A549 (cell line): Measurements from ENCODE around the gene POLD2. TPM values are rescaled to one million over a fixed set of nuclear protein-coding genes. Genes with fewer than 3 reads are reported as not detected.

ENCODE experiments used
- ATAC-seq, 2 experiments: fragments of 200-7000 bp in 1 of 2; fragments of >200 bp in 1 of 2; cut with Nextera tagmentation in 1 of 2; cut with Tn5 transposase in 1 of 2; 3 replicates each; pipeline versions ENCODE4 v1.8.0 to v1.9.1; 2018 to 2020; ENCODE audit warnings: mild to moderate bottlenecking in 1 of 2, moderate library complexity in 1 of 2
- CTCF ChIA-PET: fragments of 300-600 bp; sonication (Branson Sonifier 250); formaldehyde crosslinking; extraction: SDS; loops from one replicate; lab custom pipeline; 2021; ENCODE audit warnings: antibody characterized with exemption, inconsistent platforms; lab: Yijun Ruan, JAX
- POLR2A ChIA-PET: fragments of 350-600 bp; formaldehyde crosslinking; extraction: SDS; loops from one replicate; lab custom pipeline; 2021; ENCODE audit warnings: antibody characterized with exemption, inconsistent platforms; lab: Yijun Ruan, JAX
- DNase-seq, 2 experiments: peaks; one replicate each; pipeline versions ENCODE4 v3.0.0 to v3.0.0-alpha.2; 2011 to 2016; ENCODE audit warnings: low read depth in 1 of 2, low spot score in 1 of 2
- FAIRE-seq: peaks from 2 replicates; lab custom pipeline; 2011; peaks lifted over from hg19 to GRCh38; lab: Jason Lieb, UNC
- H3K27ac ChIP-seq, 2 experiments: fragments of >200 bp; sonication (Bioruptor Twin); formaldehyde crosslinking; 3 replicates each; pipeline ENCODE4 v1.5.1; 2016 to 2017
- H3K4me1 ChIP-seq: fragments of >200 bp; sonication (Bioruptor Twin); formaldehyde crosslinking; 3 replicates; pipeline ENCODE4 v1.6.1; 2016
- H3K4me2 ChIP-seq: fragments of >200 bp; sonication (Bioruptor Twin); formaldehyde crosslinking; 3 replicates; pipeline ENCODE4 v1.6.1; 2016
- H3K4me3 ChIP-seq: fragments of >200 bp; sonication (Bioruptor Twin); formaldehyde crosslinking; 3 replicates; pipeline ENCODE4 v1.5.1; 2016
- H3K9me3 ChIP-seq: fragments of >200 bp; sonication (Bioruptor Twin); formaldehyde crosslinking; 3 replicates; pipeline ENCODE4 v1.6.1; 2016
- ATOH8 ChIP-seq: fragments of 250-450 bp; sonication (Bioruptor Pico); IDR thresholded peaks from 2 replicates; pipeline ENCODE4 v1.5.0; 2020; ENCODE audit warnings: low read depth, mild to moderate bottlenecking, moderate library complexity
- CEBPB ChIP-seq, 2 experiments: fragments of >200 bp in 1 of 2; sonication (Bioruptor Twin) in 1 of 2; formaldehyde crosslinking in 1 of 2; IDR thresholded peaks; 2 replicates each; pipeline ENCODE4 v1.6.1; 2012 to 2016
- E2F6 ChIP-seq: IDR thresholded peaks from 2 replicates; pipeline ENCODE4 v1.6.1; 2012; ENCODE audit warnings: low read depth, borderline replicate concordance
- EHF ChIP-seq: fragments of 250-450 bp; sonication (Bioruptor Pico); IDR thresholded peaks from 2 replicates; pipeline ENCODE4 v1.5.0; 2020; ENCODE audit warnings: mild to moderate bottlenecking
- ELK1 ChIP-seq: fragments of 150-350 bp; IDR thresholded peaks from 2 replicates; pipeline ENCODE4 v1.6.1; 2014; ENCODE audit warnings: low read depth, mild to moderate bottlenecking, low read length
- ESRRA ChIP-seq: fragments of 150-350 bp; IDR thresholded peaks from 2 replicates; pipeline ENCODE4 v1.6.1; 2014; ENCODE audit warnings: mild to moderate bottlenecking, low read length, borderline replicate concordance
- FOXS1 ChIP-seq: fragments of 250-450 bp; sonication (Bioruptor Pico); IDR thresholded peaks from 2 replicates; pipeline ENCODE4 v1.5.0; 2020; ENCODE audit warnings: mild to moderate bottlenecking, moderate library complexity
- HDAC2 ChIP-seq: fragments of 200-600 bp; sonication (generic); IDR thresholded peaks from 2 replicates; pipeline ENCODE4 v1.6.1; 2016
- HMGXB4 ChIP-seq: fragments of 250-450 bp; sonication (Bioruptor Pico); IDR thresholded peaks from 2 replicates; pipeline ENCODE4 v1.5.0; 2021; ENCODE audit warnings: mild to moderate bottlenecking, moderate library complexity, borderline replicate concordance
- MAX ChIP-seq: IDR thresholded peaks from 2 replicates; pipeline ENCODE4 v1.6.1; 2012
- MAZ ChIP-seq: fragments of 150-350 bp; IDR thresholded peaks from 2 replicates; pipeline ENCODE4 v1.6.1; 2014; ENCODE audit warnings: antibody characterized with exemption, low read depth, low read length, borderline replicate concordance
- NPAS2 ChIP-seq: fragments of 250-450 bp; sonication (Bioruptor Pico); IDR thresholded peaks from 2 replicates; pipeline ENCODE4 v1.8.0; 2022; ENCODE audit warnings: mild to moderate bottlenecking, moderate library complexity, borderline replicate concordance
- PHF8 ChIP-seq: fragments of 200-600 bp; sonication (generic); IDR thresholded peaks from 2 replicates; pipeline ENCODE4 v1.6.1; 2016; ENCODE audit warnings: low read depth, mild to moderate bottlenecking, antibody characterized with exemption, moderate library complexity, borderline replicate concordance
- POLR2A ChIP-seq: IDR thresholded peaks from 2 replicates; pipeline ENCODE4 v1.6.1; 2012; ENCODE audit warnings: mild to moderate bottlenecking, low read length
- SREBF2 ChIP-seq: fragments of 450-650 bp; IDR thresholded peaks from 2 replicates; pipeline ENCODE4 v1.6.1; 2014; ENCODE audit warnings: mild to moderate bottlenecking, moderate library complexity
- TP53 ChIP-seq: fragments of 250-450 bp; sonication (Bioruptor Pico); IDR thresholded peaks from 2 replicates; pipeline ENCODE4 v1.5.0; 2021; ENCODE audit warnings: mild to moderate bottlenecking, moderate library complexity
- WGBS: methylation state at CpG from one replicate; pipeline ENCODE4 v1.1.6; 2017; ENCODE audit errors: missing lambda C conversion rate; 5-methylcytosine and 5-hydroxymethylcytosine counted together
- polyA plus RNA-seq, 4 experiments: library from polyadenylated mRNA; depleted of rRNA in 3 of 4; stranded (reverse); fragments of >200 nt; fragmentation: RNase III in 1 of 4; extraction: RNeasy Plus Mini Kit Qiagen cat#74134 plus additional on column Dnase treatment in 1 of 4; gene quantifications; 2 replicates in 3 of 4; 3 replicates in 1 of 4; pipeline ENCODE4 v1.2.3, GENCODE V29; 2011 to 2017

Gene POLD2
- polyA plus RNA-seq, 2 of the 4 experiments (the other 2 are of a cell fraction) = 126 to 138 TPM

- CTCF ChIA-PET = interaction anchor here (1.4 kb wide), 1 partner anchor 48 kb away, joined by 3 read pairs; no protein-coding TSS in a partner anchor
Measured at GRCh38 chr7:44120395-44120794, 3.0 kb downstream of the POLD2 start.

GRCh38 chr7:44119829-44120380 is 3.4 kb downstream of the POLD2 start:
- Histone ChIP-seq H3K27ac (no peak overlapping the region), H3K4me3 (no peak overlapping the region), H3K9me3 (no peaks in the 10 kb centered on the region), H3K4me2 (no peak overlapping the region), H3K4me1 (peaks cover 16% of the 10 kb centered on the region)
- no peak for ATAC-seq
- POLR2A ChIA-PET = no interaction called here
- no peak for DNase-seq
- FAIRE-seq = no peak
- CTCF ChIA-PET = interaction anchor here (1.4 kb wide), 1 partner anchor 47 kb away, joined by 3 read pairs; no protein-coding TSS in a partner anchor
- TF ChIP-seq PHF8 = no peak
- TF ChIP-seq E2F6 = no peak
- no peak for TF ChIP-seq TP53
- no peak for TF ChIP-seq ELK1
- TF ChIP-seq MAZ = no peak
- no peak for TF ChIP-seq CEBPB (IDR thresholded peaks at IDR 0.05)
- TF ChIP-seq SREBF2 = no peak
- WGBS = 95% methylated on average over 8 of the region's 8 CpGs

More at GRCh38 chr7:44120395-44120794, 3.0 kb downstream of the POLD2 start:
- no peak for TF ChIP-seq MAX
- TF ChIP-seq ESRRA = no peak
- no peak for TF ChIP-seq ATOH8 (CRISPR knock-in tag)
- TF ChIP-seq ELK1 = no peak
- no peak for TF ChIP-seq HMGXB4 (CRISPR knock-in tag)
- no peak for TF ChIP-seq EHF (CRISPR knock-in tag)
- no peak for TF ChIP-seq NPAS2
- no peak for TF ChIP-seq HDAC2
- TF ChIP-seq TP53 = no peak
- no peak for TF ChIP-seq POLR2A
- TF ChIP-seq FOXS1 (CRISPR knock-in tag) = no peak
- no peak overlapping the region for H3K27ac ChIP-seq
- ATAC-seq (no peak), DNase-seq (no peak), FAIRE-seq (no peak)
- no peak overlapping the region for H3K4me2 ChIP-seq
- 89% methylated on average over 6 of the region's 6 CpGs for WGBS
- H3K9me3 ChIP-seq = no peaks in the 10 kb centered on the region
- peaks cover 16% of the 10 kb centered on the region for H3K4me1 ChIP-seq
- POLR2A ChIA-PET = no interaction called here
- H3K4me3 ChIP-seq = no peak overlapping the region
